Upper lobe of right lung (tissue), 1 donor: ENCODE data around the gene SCN2B. TPM values are rescaled to one million over a fixed set of nuclear protein-coding genes. Genes with fewer than 3 reads are reported as not detected.

ENCODE experiments used
- ATAC-seq: fragments of 200-7000 bp; cut with Tn5 transposase; one replicate; pipeline ENCODE4 v1.9.1; 2020; ENCODE audit warnings: mild to moderate bottlenecking, moderate library complexity
- DNase-seq: peaks from one replicate; pipeline ENCODE4 v3.0.0-alpha.2; 2020
- H3K27ac ChIP-seq: fragments of 200-600 bp; one replicate; pipeline ENCODE4 v1.8.0; 2022
- H3K27me3 ChIP-seq: fragments of 200-600 bp; one replicate; pipeline ENCODE4 v1.8.0; 2022; ENCODE audit warnings: mild to moderate bottlenecking
- H3K36me3 ChIP-seq: fragments of 200-600 bp; one replicate; pipeline ENCODE4 v1.8.0; 2022
- H3K4me1 ChIP-seq: fragments of 200-600 bp; one replicate; pipeline ENCODE4 v1.8.0; 2022
- H3K4me3 ChIP-seq: fragments of 200-600 bp; one replicate; pipeline ENCODE4 v1.8.0; 2022; ENCODE audit warnings: mild to moderate bottlenecking
- H3K9me3 ChIP-seq: fragments of 200-600 bp; one replicate; pipeline ENCODE4 v1.8.0; 2022
- intact Hi-C: fragments of 100-400 bp; cut with DNase I; formaldehyde crosslinking; loops from one replicate; pipeline ENCODE4 v1.11.0; 2022
- long read RNA-seq: library from polyadenylated mRNA; unstranded; transcript quantifications from one replicate; pipeline ENCODE4 v2.0.0, GENCODE V29; 2021
- total RNA-seq: library from RNA; stranded (reverse); fragmentation: NEBNext Ultra II Directional; extraction: Animal tissue kit (Norgen Biotek cat#: 25700); gene quantifications from one replicate; pipeline ENCODE4 v1.2.1, GENCODE V29; 2021
- TF ChIP-seq, protein P1 (sequence below): fragments of 200-600 bp; IDR thresholded peaks from one replicate; pipeline ENCODE4 v1.8.0; 2022; ENCODE audit warnings: antibody characterized with exemption
- donor health status: DM: no; HTN: yes; CAD: no; lungs with severe emphysema.

SCN2B gene
- total RNA-seq, result 2.5 TPM
- long read RNA-seq, full-length matches to known transcripts, result 1 of 7 reads
- long read RNA-seq, partial matches to known transcripts, result 1 of 7 reads
- long read RNA-seq, other reads (novel, unspliced or antisense), result 5 of 7 reads

DNA sequence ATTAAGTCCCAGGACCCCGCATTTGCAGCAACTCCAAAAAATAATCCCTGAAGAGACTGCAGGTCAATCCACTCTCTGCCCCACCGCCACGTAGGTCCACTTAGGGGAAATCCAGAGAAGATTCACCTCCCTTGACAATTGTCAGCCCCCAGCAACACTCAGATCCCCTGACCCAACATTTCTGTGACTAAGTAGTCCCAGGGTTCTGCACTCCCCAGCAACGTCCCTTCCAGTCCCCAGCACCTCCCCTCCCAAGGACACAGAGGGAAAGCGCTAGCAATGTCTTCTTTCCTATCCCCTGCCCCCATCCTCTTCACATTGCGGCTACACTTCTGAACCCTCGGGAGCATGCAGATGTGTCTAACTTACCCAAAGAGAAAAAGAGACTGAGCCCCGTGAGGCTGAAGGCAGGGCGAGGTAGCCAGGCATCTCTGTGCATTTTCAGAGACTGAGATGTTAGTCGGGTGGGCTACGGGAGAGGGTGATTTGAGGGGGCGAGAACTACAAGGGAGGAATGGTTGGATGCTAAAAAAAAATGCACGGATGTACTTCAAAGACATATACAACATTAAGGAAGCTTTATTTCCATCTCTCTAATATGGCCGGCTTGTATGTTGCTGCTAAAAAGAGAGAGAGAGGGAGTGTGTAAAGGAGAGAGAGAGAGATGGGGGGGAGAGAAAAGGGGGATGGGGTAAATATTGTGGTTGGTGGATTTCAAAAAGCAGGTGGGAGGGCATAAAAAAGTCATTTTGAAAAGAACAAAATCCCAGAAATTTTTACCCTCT is at the start of gene SCN2B:
Gene SCN2B, minus strand, starts transcription at position 647 of the 785 bp plus-strand sequence. Its CDS starts 208 bp downstream, at position 439.
- Histone ChIP-seq H3K9me3 (no peaks in the 10 kb centered on the region), H3K4me3 (peak within 1 kb of the TSS; percentile 43), H3K27ac (peak within 1 kb of the TSS; percentile 11), H3K36me3 (no peaks in the 10 kb centered on the region), H3K27me3 (no peaks in the 10 kb centered on the region), H3K4me1 (peaks cover 13% of the 10 kb centered on the region)
- DNase-seq (no peak), ATAC-seq (no peak)
- TF ChIP-seq, protein P1, sequence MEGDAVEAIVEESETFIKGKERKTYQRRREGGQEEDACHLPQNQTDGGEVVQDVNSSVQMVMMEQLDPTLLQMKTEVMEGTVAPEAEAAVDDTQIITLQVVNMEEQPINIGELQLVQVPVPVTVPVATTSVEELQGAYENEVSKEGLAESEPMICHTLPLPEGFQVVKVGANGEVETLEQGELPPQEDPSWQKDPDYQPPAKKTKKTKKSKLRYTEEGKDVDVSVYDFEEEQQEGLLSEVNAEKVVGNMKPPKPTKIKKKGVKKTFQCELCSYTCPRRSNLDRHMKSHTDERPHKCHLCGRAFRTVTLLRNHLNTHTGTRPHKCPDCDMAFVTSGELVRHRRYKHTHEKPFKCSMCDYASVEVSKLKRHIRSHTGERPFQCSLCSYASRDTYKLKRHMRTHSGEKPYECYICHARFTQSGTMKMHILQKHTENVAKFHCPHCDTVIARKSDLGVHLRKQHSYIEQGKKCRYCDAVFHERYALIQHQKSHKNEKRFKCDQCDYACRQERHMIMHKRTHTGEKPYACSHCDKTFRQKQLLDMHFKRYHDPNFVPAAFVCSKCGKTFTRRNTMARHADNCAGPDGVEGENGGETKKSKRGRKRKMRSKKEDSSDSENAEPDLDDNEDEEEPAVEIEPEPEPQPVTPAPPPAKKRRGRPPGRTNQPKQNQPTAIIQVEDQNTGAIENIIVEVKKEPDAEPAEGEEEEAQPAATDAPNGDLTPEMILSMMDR, result no peak
- intact Hi-C loops, result no loop called here

- DNase-seq (no peak), ATAC-seq (peak; percentile 76)
- no peaks in the 10 kb centered on the region for H3K27me3 ChIP-seq
- H3K4me3 ChIP-seq, result peak within 1 kb of the TSS; percentile 45
- no peaks in the 10 kb centered on the region for H3K36me3 ChIP-seq
- peak within 1 kb of the TSS; percentile 76 for H3K27ac ChIP-seq
- H3K4me1 ChIP-seq, result peaks cover 22% of the 10 kb centered on the region
- intact Hi-C loops, result no loop called here
- H3K9me3 ChIP-seq, result no peaks in the 10 kb centered on the region
- TF ChIP-seq, protein P1, result no peak
Measured at GRCh38 chr11:118224511-118225188, 48.2 kb upstream of the SCN2B start, which contains the start of gene JAML. Gene JAML, minus strand, starts transcription at chr11:118225011. Its CDS starts 10,145 bp downstream, at chr11:118214866.

DNA sequence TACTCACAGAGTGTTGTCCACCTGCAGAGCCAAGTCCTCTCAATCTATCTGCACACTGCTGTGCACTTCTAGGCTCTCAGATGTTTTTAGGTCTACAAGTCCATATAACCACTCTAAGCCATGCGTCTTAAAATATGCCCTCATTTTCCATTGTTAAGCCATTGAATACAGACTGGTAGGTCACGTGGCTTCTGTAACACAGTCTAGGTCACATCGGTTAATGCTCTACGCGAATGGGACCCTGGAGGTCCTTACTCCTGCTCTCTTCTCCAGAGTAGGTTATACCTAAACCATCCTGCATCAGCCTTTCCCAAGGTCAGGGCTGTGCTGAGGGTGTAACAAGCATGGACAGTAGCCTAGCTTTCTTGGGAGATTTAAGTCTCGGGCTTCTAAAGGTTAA is 47.6 kb upstream of the SCN2B start:
- DNase-seq (no peak), ATAC-seq (peak; percentile 20)
- no peaks in the 10 kb centered on the region for H3K27me3 ChIP-seq
- no peaks in the 10 kb centered on the region for H3K9me3 ChIP-seq
- H3K27ac ChIP-seq, result peak overlapping the region; percentile 76
- TF ChIP-seq, protein P1, result no peak
- peaks cover 17% of the 10 kb centered on the region for H3K4me1 ChIP-seq
- H3K36me3 ChIP-seq, result no peaks in the 10 kb centered on the region
- intact Hi-C loops, result no loop called here
- H3K4me3 ChIP-seq, result peak overlapping the region; percentile 45

GRCh38 chr11:118223570-118223969 is 47.1 kb upstream of the SCN2B start:
- Histone ChIP-seq H3K27me3 (no peaks in the 10 kb centered on the region), H3K4me1 (peaks cover 17% of the 10 kb centered on the region), H3K27ac (peak overlapping the region; percentile 76), H3K4me3 (peak overlapping the region; percentile 45), H3K9me3 (no peaks in the 10 kb centered on the region), H3K36me3 (no peaks in the 10 kb centered on the region)
- DNase-seq, result no peak
- ATAC-seq, result no peak
- intact Hi-C loops, result no loop called here
- TF ChIP-seq, protein P1, result no peak

DNA sequence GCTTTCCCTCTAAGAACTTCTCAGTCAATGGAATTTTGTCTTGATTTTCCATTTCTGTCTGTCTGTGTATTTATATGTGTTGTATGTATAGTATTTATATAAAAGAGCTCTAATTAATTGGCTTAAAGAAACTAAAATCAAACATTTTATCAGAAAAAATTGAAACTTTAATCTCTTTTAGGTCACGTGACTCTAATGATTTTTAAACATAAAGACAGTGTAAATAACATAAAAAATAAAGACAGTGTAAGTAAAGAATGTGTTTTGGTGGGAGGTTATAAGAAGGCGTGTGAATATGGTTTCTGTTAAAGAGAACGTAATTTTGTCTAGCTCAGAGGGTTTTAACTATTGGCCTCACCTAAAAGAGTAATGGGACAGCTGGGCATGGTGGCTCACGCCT is 46.0 kb upstream of the SCN2B start:
- Histone ChIP-seq H3K27ac (peak overlapping the region; percentile 76), H3K4me1 (peaks cover 20% of the 10 kb centered on the region), H3K9me3 (no peaks in the 10 kb centered on the region), H3K36me3 (no peaks in the 10 kb centered on the region), H3K27me3 (no peaks in the 10 kb centered on the region), H3K4me3 (peak overlapping the region; percentile 45)
- intact Hi-C loops, result no loop called here
- TF ChIP-seq, protein P1, result no peak
- DNase-seq, result no peak
- ATAC-seq, result no peak
